ENCODE measurements around the gene VEZF1.

VEZF1 gene

DNA sequence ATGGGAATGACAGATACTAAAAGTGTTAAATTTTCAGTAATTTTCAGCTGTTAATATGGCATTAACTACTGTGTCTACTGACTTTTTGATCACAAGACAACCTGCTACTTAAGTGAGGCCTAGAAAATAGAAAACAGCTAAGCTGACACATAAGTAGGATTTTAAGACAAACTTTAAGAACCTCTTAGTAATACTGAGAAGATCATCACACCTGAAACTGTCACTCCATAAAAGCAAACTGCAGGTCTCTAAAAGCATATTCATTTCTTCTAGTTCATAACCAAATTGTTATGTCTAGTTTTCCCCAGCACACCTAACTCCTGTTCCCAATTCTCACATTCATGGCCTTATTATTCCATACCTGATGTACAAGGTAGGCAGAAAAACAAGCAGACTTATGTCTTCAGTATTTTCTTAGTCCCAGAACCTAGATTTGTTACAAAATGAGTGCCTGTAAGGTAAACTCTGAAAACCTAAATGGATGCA lies 11.0 kb upstream of the VEZF1 start:
- in situ Hi-C loops (cut with MboI; ENCODE audit: low sequenced_read_pairs, unreplicated experiment): loop anchor here (5.0 to 10.0 kb wide), 2 partner anchors 116 to 142 kb away; no protein-coding TSS in a partner anchor
- no peak for TF ChIP-seq CTCF (IDR thresholded peaks at IDR 0.05; ENCODE audit: borderline replicate concordance, control extremely low read depth, extremely low read depth, insufficient read depth, missing control alignments)

DNA sequence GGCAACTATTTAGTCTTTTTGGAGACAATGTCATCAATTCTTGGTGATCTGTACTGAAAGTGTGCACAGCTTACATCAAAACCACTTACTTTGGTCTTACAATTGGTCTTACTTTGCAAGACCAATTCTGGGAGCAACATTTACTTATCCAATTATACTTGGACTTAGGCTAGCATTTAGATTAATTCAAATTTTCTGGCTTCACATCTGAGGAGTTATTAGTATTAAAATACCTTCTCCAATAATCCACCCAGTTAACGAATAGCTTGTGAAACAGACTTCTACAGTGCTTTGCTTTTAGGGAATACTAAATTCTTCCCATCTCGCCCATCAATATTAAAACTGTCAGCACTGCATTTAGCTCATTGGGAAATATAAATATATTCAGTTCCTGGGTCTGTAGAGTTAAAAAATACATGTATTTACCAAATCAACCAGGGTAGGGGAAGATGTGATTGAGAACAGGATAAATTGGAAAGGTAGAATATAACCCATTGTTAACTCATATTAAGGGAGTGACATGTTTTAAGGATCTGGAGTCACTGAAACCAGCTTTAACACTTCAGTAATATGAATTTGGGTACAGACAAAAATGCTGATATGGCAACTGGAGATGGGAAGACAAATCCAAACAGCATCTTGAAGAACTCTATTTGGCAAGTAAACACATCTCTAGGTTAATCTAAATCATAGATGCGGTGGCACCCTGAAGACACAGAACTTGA lies 9.2 kb upstream of the VEZF1 start:
- in situ Hi-C loops (cut with MboI; ENCODE audit: low sequenced_read_pairs, unreplicated experiment): loop anchor here (5.0 to 10.0 kb wide), 2 partner anchors 118 to 140 kb away; no protein-coding TSS in a partner anchor
- no peak for DNase-seq (ENCODE audit: low spot score)
- no peak for TF ChIP-seq CTCF (IDR thresholded peaks at IDR 0.05; ENCODE audit: borderline replicate concordance, control extremely low read depth, extremely low read depth, insufficient read depth, missing control alignments)

More for the DNA sequence above, 11.0 kb upstream of the VEZF1 start:
- DNase-seq (ENCODE audit: low spot score): no peak

GRCh38 chr17:57995076-57995956 lies 7.3 kb upstream of the VEZF1 start:
- peak; percentile 60 for DNase-seq (ENCODE audit: low spot score)
- in situ Hi-C loops (cut with MboI; ENCODE audit: low sequenced_read_pairs, unreplicated experiment): loop anchor here (5.0 to 10.0 kb wide), 2 partner anchors 119 to 138 kb away; no protein-coding TSS in a partner anchor
- peak; percentile 45 for TF ChIP-seq CTCF (IDR thresholded peaks at IDR 0.05; ENCODE audit: borderline replicate concordance, control extremely low read depth, extremely low read depth, insufficient read depth, missing control alignments)

DNA sequence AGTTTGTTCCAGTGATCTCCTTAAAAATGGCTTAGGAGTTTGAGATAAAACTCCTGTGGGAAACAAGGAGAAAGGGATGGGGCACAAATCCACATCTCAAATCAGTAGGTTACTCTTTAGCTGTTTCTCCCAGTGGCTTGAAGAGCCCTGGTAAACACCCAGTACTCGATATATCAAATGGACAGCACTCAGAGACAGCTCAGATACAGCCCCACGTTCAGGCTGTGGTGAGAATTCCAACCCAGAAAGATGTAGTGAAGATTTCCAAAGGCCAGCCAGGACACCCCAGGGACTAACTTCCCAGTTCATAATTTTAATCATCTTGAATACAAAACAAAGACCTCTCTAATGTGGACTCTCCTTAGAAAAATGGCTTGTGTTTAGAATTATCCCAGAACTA lies 6.4 kb upstream of the VEZF1 start:
- TF ChIP-seq CTCF (IDR thresholded peaks at IDR 0.05; ENCODE audit: borderline replicate concordance, control extremely low read depth, extremely low read depth, insufficient read depth, missing control alignments): no peak
- in situ Hi-C loops (cut with MboI; ENCODE audit: low sequenced_read_pairs, unreplicated experiment): loop anchor here (10.0 kb wide), 1 partner anchor 120 kb away; no protein-coding TSS in a partner anchor
- DNase-seq (ENCODE audit: low spot score): no peak

- peak; percentile 33 for DNase-seq (ENCODE audit: low spot score)
- in situ Hi-C loops (cut with MboI; ENCODE audit: low sequenced_read_pairs, unreplicated experiment): loop anchor here (10.0 kb wide), 1 partner anchor 121 kb away; no protein-coding TSS in a partner anchor
- TF ChIP-seq CTCF (IDR thresholded peaks at IDR 0.05; ENCODE audit: borderline replicate concordance, control extremely low read depth, extremely low read depth, insufficient read depth, missing control alignments): no peak
These were observed 5.7 kb upstream of the VEZF1 start for GRCh38 chr17:57993471-57994365.
